ENCODE data around the gene SLC35F1.
A peak's percentile ranks its signal among the peaks of the same experiment; 100 is the strongest.

The SLC35F1 gene

DNA sequence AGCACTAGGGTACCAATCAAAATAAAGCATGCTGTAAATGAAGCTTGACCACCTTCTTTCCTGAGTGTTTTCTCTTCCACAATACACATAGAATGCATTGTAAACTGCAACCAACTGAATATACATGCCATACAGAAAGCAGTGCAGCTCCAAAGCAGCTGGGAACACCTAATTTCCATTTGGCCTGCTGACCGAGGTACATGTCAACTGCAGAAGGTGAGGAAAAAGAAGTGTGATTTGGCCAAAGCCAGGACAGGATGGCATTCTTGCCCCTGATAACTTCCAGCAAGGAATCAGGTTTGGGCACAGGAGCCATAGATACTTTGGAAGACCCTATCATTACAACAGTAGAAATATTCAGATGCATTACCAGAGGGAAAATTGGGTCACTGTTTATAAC, 258.4 kb downstream of the SLC35F1 start:
- TF ChIP-seq, protein P1, sequence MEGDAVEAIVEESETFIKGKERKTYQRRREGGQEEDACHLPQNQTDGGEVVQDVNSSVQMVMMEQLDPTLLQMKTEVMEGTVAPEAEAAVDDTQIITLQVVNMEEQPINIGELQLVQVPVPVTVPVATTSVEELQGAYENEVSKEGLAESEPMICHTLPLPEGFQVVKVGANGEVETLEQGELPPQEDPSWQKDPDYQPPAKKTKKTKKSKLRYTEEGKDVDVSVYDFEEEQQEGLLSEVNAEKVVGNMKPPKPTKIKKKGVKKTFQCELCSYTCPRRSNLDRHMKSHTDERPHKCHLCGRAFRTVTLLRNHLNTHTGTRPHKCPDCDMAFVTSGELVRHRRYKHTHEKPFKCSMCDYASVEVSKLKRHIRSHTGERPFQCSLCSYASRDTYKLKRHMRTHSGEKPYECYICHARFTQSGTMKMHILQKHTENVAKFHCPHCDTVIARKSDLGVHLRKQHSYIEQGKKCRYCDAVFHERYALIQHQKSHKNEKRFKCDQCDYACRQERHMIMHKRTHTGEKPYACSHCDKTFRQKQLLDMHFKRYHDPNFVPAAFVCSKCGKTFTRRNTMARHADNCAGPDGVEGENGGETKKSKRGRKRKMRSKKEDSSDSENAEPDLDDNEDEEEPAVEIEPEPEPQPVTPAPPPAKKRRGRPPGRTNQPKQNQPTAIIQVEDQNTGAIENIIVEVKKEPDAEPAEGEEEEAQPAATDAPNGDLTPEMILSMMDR (IDR thresholded peaks at IDR 0.05; ENCODE audit: insufficient read depth, low read depth, low read length, missing control alignments) = no peak
- H3K4me3 ChIP-seq (ENCODE audit: low read length) = no peak overlapping the region
- DNase-seq (ENCODE audit: low read depth) = no peak

DNA sequence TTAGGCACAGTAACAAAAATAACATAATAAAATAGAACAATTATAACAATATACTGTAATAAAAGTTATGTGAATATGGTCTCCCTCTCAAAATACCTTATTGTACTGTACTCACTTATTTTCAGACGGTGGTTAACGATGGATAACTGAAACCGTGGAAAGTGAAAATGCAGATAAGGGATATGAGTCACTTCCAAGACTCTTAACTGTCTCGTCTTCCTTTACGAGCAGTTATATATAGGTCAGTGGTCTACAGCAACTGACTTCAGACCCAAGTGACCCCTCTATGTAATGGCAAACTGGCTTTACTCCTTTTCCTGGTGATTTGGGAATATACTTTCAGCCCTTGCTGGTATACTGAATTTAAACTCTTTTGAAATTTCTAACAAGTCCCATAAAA, 261.4 kb downstream of the SLC35F1 start:
- no peak for DNase-seq (ENCODE audit: low read depth)
- TF ChIP-seq, protein P1 (IDR thresholded peaks at IDR 0.05; ENCODE audit: insufficient read depth, low read depth, low read length, missing control alignments) = no peak

DNA sequence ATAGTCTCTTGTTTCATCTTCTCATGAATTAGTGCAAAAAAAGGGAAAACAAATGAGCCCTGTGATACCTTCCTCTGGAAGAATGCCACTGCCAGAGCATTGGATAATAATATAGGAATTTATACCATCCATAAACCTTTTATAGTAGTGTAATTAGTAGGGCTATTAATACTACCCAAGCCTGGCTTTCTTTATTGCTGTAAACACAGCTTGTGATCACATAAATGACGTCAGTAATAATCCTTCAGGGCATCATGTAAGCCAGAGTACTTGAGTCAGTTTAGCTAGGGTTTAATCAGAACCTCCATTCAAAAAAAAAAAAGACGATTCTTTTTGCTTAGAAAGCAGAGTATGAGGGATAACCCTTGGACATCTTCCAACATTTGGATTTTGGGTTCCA, 264.8 kb downstream of the SLC35F1 start:
- no peak overlapping the region for H3K4me3 ChIP-seq (ENCODE audit: low read length)
- peak; percentile 23 for DNase-seq (ENCODE audit: low read depth)
- TF ChIP-seq, protein P1 (IDR thresholded peaks at IDR 0.05; ENCODE audit: insufficient read depth, low read depth, low read length, missing control alignments) = no peak

More for the DNA sequence above, 261.4 kb downstream of the SLC35F1 start:
- no peak overlapping the region for H3K4me3 ChIP-seq (ENCODE audit: low read length)

DNA sequence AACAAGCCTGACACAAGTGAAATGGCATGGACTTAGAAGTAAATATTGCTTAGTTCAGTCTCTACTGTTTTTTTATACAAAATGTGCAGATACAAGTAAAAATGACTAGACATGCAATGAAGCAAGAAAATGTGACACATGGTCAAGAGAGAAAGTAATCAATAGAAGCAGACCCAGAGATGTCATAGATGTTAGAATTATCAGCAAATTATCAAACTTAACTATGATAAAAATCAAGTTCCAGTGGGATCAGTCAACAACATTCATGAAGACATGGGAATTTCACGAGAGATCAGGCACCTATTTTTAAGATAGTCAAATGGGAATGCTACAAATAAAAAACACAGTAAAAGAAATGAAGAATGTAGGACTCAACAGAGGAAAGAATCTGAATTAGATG, 267.0 kb downstream of the SLC35F1 start:
- TF ChIP-seq, protein P1 (IDR thresholded peaks at IDR 0.05; ENCODE audit: insufficient read depth, low read depth, low read length, missing control alignments) = no peak
- no peak overlapping the region for H3K4me3 ChIP-seq (ENCODE audit: low read length)
- DNase-seq (ENCODE audit: low read depth) = no peak

DNA sequence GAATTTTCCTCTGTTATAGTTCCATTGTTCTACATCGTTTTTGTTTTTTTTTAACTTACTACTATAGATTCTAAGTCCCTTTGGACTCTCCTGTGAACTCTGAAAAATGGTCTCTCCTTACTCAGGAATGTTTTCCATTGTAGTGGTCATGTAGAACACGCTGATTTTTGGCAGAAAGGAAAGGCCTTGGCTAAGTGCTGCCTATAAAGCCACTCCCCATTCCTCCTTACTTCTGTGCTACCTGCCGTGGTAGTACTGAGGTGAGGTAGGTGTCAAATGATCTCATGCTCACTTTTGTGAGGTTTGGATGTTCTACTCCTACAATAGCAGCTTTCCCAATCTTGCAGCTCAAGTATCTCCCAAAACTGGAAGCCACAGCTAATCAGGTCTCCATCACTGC, 270.7 kb downstream of the SLC35F1 start:
- DNase-seq (ENCODE audit: low read depth) = no peak
- TF ChIP-seq, protein P1 (IDR thresholded peaks at IDR 0.05; ENCODE audit: insufficient read depth, low read depth, low read length, missing control alignments) = no peak

DNA sequence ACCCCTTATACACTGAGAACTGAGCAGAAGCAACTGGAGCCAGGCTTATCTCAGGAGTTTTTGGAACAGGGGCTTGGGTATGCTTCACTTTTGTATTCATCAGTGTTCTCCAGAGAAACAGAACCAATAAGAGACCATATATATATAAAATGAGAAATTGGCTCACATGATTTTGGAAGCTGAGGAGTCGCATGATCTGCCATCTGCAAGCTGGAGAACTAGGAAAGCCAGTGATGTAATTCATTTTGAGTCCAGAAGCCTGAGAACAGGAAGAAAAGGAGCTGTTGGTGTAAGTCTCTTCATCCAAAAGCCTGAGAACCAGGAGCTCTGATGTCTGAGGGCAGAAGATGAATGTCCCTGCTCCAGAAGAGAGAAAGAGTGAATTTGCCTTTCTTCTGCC, 272.0 kb downstream of the SLC35F1 start:
- no peak overlapping the region for H3K4me3 ChIP-seq (ENCODE audit: low read length)
- TF ChIP-seq, protein P1 (IDR thresholded peaks at IDR 0.05; ENCODE audit: insufficient read depth, low read depth, low read length, missing control alignments) = no peak
- DNase-seq (ENCODE audit: low read depth) = no peak

More for the DNA sequence above, 270.7 kb downstream of the SLC35F1 start:
- H3K4me3 ChIP-seq (ENCODE audit: low read length) = no peak overlapping the region
